Measurements from ENCODE around the gene FTO.

Gene FTO

DNA sequence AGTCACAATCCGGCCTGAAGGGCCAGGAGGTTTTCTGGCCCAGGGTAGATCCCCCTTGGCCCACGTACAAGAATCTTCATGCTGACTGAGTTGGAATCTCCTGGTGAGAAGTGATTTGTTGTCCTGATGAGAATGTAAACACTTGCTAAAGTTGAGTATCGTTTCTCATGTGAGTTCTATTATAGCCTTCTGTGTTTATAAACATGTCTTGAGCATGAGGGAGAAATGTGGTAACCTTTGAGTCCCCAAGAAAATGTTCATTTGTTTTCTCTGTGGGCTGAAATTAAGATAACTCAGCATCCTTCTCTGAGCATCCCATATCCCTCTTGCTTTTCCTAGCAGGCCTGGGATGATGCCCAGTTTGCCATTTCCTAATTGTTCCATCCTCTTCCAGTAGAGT is 204.8 kb downstream of the FTO start:
- no peak for DNase-seq

DNA sequence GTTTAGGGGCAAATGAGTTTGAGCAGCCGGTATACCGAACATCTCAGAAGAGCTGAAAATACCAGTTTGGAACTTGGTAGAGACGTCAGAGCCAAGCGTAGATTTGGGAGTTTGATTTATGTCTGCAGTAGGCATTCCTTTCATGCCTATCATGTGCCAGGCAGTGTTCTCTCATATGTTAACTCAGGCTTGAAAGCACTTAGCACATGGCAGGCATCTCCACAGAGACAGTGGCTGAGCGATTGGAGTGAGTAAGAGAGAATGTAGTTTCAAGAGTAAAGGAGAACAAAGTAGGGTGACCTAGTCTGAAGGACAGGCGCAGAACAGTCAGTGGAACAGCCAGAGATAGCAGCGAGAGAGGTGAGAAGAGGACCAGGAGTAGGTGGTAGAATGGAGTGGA is 207.0 kb downstream of the FTO start:
- DNase-seq = no peak

DNA sequence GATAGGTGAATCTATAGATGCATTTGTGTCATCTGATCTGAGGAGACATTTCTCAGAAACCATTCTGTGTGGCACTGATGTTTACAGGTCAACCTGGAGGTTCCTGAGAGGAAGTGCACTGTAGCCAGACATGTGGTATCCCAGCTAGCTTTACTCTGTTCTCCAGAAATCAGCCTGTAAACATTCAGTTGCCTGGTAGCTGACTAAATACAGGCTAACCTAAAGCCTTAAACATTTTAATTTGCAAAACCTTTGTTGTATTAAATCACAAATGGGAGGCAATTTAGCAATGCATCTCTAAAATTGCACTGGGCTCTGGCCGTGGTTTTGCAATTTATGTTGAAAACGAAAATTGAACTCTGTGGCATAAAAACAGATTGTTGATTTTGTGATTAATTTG is 207.6 kb downstream of the FTO start:
- no peak for DNase-seq

- DNase-seq = no peak
Observed at GRCh38 chr16:53912155-53912554, 208.2 kb downstream of the FTO start.

- no peak for DNase-seq
Observed at GRCh38 chr16:53913099-53913870, 209.3 kb downstream of the FTO start.

DNA sequence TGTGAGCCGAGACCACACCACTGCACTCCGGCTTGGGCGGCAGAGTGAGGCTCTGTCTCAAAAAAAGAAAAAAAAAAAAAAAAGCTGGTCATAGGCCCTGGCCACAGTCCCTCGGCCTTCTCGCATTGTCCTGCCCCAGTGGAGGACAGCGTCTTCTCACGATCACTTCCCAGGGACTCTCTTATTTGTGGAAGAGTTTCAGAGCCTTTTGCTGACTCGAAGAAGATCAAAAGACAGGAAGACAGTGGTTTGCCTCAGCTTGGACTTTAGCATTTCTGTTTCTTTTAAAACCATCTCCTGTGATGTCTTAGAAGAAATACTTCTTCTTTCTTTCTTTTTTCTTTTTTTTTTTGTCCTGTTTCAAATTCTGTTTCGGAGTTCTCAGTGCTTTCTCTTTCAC is 210.0 kb downstream of the FTO start:
- DNase-seq = no peak

DNA sequence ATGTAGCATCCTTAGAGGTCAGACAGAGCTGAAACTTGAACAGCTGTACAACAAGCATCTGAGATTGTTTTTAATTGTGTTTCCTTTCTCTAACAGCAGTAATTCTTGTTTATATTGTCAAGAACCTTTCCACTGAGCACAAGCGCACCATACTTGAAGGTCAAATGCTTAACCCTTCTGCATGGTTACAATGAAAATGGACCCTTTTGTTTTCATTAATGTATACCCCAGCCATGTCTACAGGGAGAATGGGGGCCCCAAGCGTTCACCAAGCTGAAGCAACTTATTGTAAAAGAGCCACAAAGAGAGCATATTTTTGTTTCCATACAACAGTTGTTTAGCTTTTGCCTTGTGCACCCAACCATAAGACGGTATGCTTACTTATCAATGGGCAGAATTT is 210.8 kb downstream of the FTO start:
- DNase-seq = no peak

GRCh38 chr16:53915452-53916160 is 211.7 kb downstream of the FTO start:
- no peak for DNase-seq

GRCh38 chr16:53920988-53921387 is 217.0 kb downstream of the FTO start:
- DNase-seq = no peak

- DNase-seq = no peak
Observed at GRCh38 chr16:53922067-53922806, 218.3 kb downstream of the FTO start.

GRCh38 chr16:53922807-53923571 is 219.0 kb downstream of the FTO start:
- no peak for DNase-seq

- DNase-seq = no peak
Observed at GRCh38 chr16:53924331-53925106, 220.6 kb downstream of the FTO start.

- DNase-seq = no peak
Observed at GRCh38 chr16:53925107-53925410, 221.1 kb downstream of the FTO start.

- DNase-seq = no peak
Observed at GRCh38 chr16:53925526-53925925, 221.6 kb downstream of the FTO start.

DNA sequence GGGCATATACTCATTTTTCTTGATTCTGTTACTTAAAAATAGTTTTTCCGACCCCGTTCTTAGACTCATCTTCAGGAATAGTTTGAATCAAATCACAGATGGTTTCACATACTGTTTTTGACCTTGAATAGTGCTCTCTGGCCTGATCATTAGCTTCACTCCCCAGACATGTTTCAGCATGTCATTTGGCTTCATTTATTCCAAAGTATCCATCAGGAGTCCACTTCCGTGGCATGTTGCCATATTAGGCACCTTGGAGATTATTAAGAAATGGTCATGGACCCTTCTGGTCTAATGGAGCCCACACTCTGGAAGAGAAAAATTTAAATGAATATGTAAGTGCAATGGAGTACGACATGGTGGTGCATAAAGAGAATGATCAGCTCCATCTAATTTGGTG is 222.3 kb downstream of the FTO start:
- no peak for DNase-seq

DNA sequence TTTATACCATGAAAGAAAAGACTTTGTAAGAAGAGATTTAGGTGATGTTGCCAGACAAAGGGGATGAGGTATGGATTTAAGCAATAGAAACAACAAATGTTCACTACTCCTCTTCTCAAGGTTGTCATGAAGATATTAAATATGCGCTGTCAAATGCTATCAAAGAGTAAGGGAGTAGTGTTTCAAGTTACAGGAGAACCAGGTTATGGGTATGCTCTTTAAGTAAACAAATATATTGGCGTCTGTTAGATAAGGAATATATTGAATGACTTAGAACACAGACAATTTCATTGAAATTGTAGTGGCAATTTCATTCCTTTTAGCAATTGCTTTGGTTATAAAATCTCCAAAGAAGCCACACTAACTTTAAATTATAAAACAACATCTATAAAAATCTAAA is 229.0 kb downstream of the FTO start:
- DNase-seq = no peak

GRCh38 chr16:53933407-53933806 is 229.5 kb downstream of the FTO start:
- no peak for DNase-seq

DNA sequence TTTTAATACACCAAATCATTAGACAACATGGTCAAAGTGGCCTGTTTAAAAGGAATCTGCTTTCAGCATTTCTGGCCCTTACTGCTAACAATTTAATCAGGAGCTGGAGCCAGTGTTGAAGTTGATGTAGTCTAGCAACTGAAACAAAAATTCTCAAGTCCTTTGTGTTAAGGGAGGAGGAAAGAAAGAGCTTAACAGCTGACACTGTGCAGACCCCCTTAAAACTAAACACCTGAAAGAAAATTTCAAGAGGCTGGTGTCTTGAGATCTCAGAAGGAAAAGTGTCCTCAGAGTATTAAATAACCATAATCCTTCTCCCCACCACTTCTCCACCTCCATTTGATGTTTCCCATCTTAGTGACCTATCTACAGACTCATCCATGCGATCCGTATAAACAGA is 232.1 kb downstream of the FTO start:
- no peak for DNase-seq

GRCh38 chr16:53936529-53936928 is 232.6 kb downstream of the FTO start:
- no peak for DNase-seq

- no peak for DNase-seq
Observed at GRCh38 chr16:53937161-53937880, 233.4 kb downstream of the FTO start.

DNA sequence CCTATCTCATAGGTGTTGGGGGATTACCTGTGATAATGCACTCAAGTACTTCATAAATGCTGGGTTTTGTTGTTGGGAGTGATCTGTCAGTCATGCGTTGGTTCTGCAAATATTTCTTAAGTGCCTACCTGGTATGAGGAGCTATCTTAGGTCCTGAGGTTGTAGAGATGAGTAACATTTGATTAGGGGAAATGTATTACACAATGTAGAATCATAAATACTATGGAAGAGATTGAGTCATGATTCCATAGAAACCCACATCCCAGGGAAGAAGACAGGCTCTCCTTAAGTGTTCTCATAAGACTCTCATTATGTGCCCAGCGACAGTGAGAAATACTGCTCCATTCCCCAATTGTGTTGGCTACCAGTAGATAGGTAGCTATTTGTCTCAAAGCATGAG is 240.1 kb downstream of the FTO start:
- no peak for DNase-seq

- DNase-seq = peak; percentile 27
Observed at GRCh38 chr16:53945996-53946395, 242.0 kb downstream of the FTO start.

All from NCI-H1436 (cell line).